Measurements from ENCODE around the gene TMCO4. TPM values are rescaled to one million over a fixed set of nuclear protein-coding genes. Genes with fewer than 3 reads are reported as not detected.
"Not testable (repeated sequence)": the region's sequence is repeated elsewhere in the genome, so short reads cannot be mapped to it uniquely, and the experiment has no call there.

TMCO4 gene
- 24.2 and 27.5 TPM in 2 replicates for total RNA-seq

GRCh38 chr1:19799230-19800075 is at the start of gene TMCO4:
Gene TMCO4 (minus strand): TSS chr1:19799916. CDS start chr1:19780758, 19,158 bp downstream.
- Histone ChIP-seq H3K36me3 (ENCODE audit: insufficient read depth, low read length) (no peaks in the 10 kb centered on the region), H3K27ac (ENCODE audit: low read depth, low read length) (peak within 1 kb of the TSS; percentile 80), H3K4me3 (ENCODE audit: insufficient read depth, low read length) (peak within 1 kb of the TSS; percentile 84), H3K79me2 (ENCODE audit: insufficient read depth, low read length) (no peaks in the 10 kb centered on the region), H3K4me2 (ENCODE audit: insufficient read depth, low read length) (peak within 1 kb of the TSS; percentile 92), H4K20me1 (ENCODE audit: insufficient read depth, low read length) (no peaks in the 10 kb centered on the region), H3K9me3 (ENCODE audit: low read depth, low read length) (no peaks in the 10 kb centered on the region), H2AFZ (ENCODE audit: low read length) (peak within 1 kb of the TSS; percentile 87), H3K4me1 (ENCODE audit: insufficient read depth, low read length) (peaks cover 29% of the 10 kb centered on the region), H3K27me3 (ENCODE audit: insufficient read depth, low read length) (no peaks in the 10 kb centered on the region)
- DNase-seq (ENCODE audit: insufficient read length, low spot score, missing footprints): peak; percentile 95
- peak; percentile 31 for TF ChIP-seq CTCF (IDR thresholded peaks at IDR 0.05; ENCODE audit: extremely low read depth, low read depth, low read length)

GRCh38 chr1:19849307-19849706 is 49.6 kb upstream of the TMCO4 start:
- not testable (repeated sequence) for DNase-seq (ENCODE audit: insufficient read length, low spot score, missing footprints); H3K9me3 ChIP-seq (ENCODE audit: low read depth, low read length); H3K36me3 ChIP-seq (ENCODE audit: insufficient read depth, low read length); H3K79me2 ChIP-seq (ENCODE audit: insufficient read depth, low read length); H2AFZ ChIP-seq (ENCODE audit: low read length); H4K20me1 ChIP-seq (ENCODE audit: insufficient read depth, low read length); H3K27ac ChIP-seq (ENCODE audit: low read depth, low read length); H3K4me3 ChIP-seq (ENCODE audit: insufficient read depth, low read length); H3K4me2 ChIP-seq (ENCODE audit: insufficient read depth, low read length); H3K4me1 ChIP-seq (ENCODE audit: insufficient read depth, low read length)
- H3K27me3 ChIP-seq (ENCODE audit: insufficient read depth, low read length): peaks cover 12% of the 10 kb centered on the region

GRCh38 chr1:19847334-19847733 is 47.6 kb upstream of the TMCO4 start:
- Histone ChIP-seq H3K4me3 (ENCODE audit: insufficient read depth, low read length) (peak overlapping the region; percentile 17), H3K4me2 (ENCODE audit: insufficient read depth, low read length) (peak overlapping the region; percentile 26), H3K27me3 (ENCODE audit: insufficient read depth, low read length) (peaks cover 12% of the 10 kb centered on the region)
- DNase-seq (ENCODE audit: insufficient read length, low spot score, missing footprints); H3K4me1 ChIP-seq (ENCODE audit: insufficient read depth, low read length); H3K79me2 ChIP-seq (ENCODE audit: insufficient read depth, low read length); H2AFZ ChIP-seq (ENCODE audit: low read length); H4K20me1 ChIP-seq (ENCODE audit: insufficient read depth, low read length); H3K27ac ChIP-seq (ENCODE audit: low read depth, low read length); H3K9me3 ChIP-seq (ENCODE audit: low read depth, low read length); H3K36me3 ChIP-seq (ENCODE audit: insufficient read depth, low read length): not testable (repeated sequence)

GRCh38 chr1:19846338-19846737 is 46.6 kb upstream of the TMCO4 start:
- H3K79me2 ChIP-seq (ENCODE audit: insufficient read depth, low read length): no peaks in the 10 kb centered on the region
- H2AFZ ChIP-seq (ENCODE audit: low read length): no peak overlapping the region
- H4K20me1 ChIP-seq (ENCODE audit: insufficient read depth, low read length): no peaks in the 10 kb centered on the region
- H3K36me3 ChIP-seq (ENCODE audit: insufficient read depth, low read length): no peaks in the 10 kb centered on the region
- no peak for DNase-seq (ENCODE audit: insufficient read length, low spot score, missing footprints)
- no peak for TF ChIP-seq CTCF (IDR thresholded peaks at IDR 0.05; ENCODE audit: extremely low read depth, low read depth, low read length)
- no peak overlapping the region for H3K4me3 ChIP-seq (ENCODE audit: insufficient read depth, low read length)
- no peaks in the 10 kb centered on the region for H3K9me3 ChIP-seq (ENCODE audit: low read depth, low read length)
- H3K4me1 ChIP-seq (ENCODE audit: insufficient read depth, low read length): peaks cover 4% of the 10 kb centered on the region
- H3K27ac ChIP-seq (ENCODE audit: low read depth, low read length): no peak overlapping the region
- no peak overlapping the region for H3K4me2 ChIP-seq (ENCODE audit: insufficient read depth, low read length)
- peaks cover 12% of the 10 kb centered on the region for H3K27me3 ChIP-seq (ENCODE audit: insufficient read depth, low read length)

GRCh38 chr1:19845555-19845954 is 45.8 kb upstream of the TMCO4 start:
- TF ChIP-seq CTCF (IDR thresholded peaks at IDR 0.05; ENCODE audit: extremely low read depth, low read depth, low read length): no peak

More at GRCh38 chr1:19845555-19845954, 45.8 kb upstream of the TMCO4 start:
- Histone ChIP-seq H3K4me3 (ENCODE audit: insufficient read depth, low read length) (no peak overlapping the region), H3K9me3 (ENCODE audit: low read depth, low read length) (no peaks in the 10 kb centered on the region), H3K4me1 (ENCODE audit: insufficient read depth, low read length) (peaks cover 4% of the 10 kb centered on the region), H3K4me2 (ENCODE audit: insufficient read depth, low read length) (no peak overlapping the region), H3K79me2 (ENCODE audit: insufficient read depth, low read length) (no peaks in the 10 kb centered on the region), H2AFZ (ENCODE audit: low read length) (no peak overlapping the region), H3K36me3 (ENCODE audit: insufficient read depth, low read length) (no peaks in the 10 kb centered on the region), H3K27me3 (ENCODE audit: insufficient read depth, low read length) (peaks cover 12% of the 10 kb centered on the region), H4K20me1 (ENCODE audit: insufficient read depth, low read length) (no peaks in the 10 kb centered on the region), H3K27ac (ENCODE audit: low read depth, low read length) (no peak overlapping the region)
- DNase-seq (ENCODE audit: insufficient read length, low spot score, missing footprints): no peak

Measured in osteoblast (primary cell).